Panc1 (cell line): ENCODE measurements around the gene PLCB1. TPM values are rescaled to one million over a fixed set of nuclear protein-coding genes. Genes with fewer than 3 reads are reported as not detected.

Experiments
- ATAC-seq: fragments of 200-7000 bp; cut with Tn5 transposase; 2 replicates; pipeline ENCODE4 v1.9.1; 2020; ENCODE audit warnings: mild to moderate bottlenecking, moderate library complexity
- BruUV-seq: library from RNA; stranded (reverse); fragments of 400-500 nt; replicated peaks from 2 replicates; lab custom pipeline; 2021; lab: Mats Ljungman, UMichigan
- CTCF ChIA-PET: fragments of 300-600 bp; sonication (Branson Sonifier 250); formaldehyde crosslinking; loops from one replicate; lab custom pipeline; 2022; ENCODE audit warnings: antibody characterized with exemption; lab: Charles Lee
- POLR2A ChIA-PET: fragments of 300-600 bp; sonication (Branson Sonifier 250); formaldehyde crosslinking; loops from one replicate; lab custom pipeline; 2022; ENCODE audit warnings: antibody characterized with exemption; lab: Charles Lee
- DNase-seq: peaks from one replicate; pipeline ENCODE4 v3.0.0-alpha.2; 2010; ENCODE audit warnings: low read depth, low spot score
- H3K27ac ChIP-seq: 2 replicates; pipeline ENCODE4 v1.5.1; 2011; ENCODE audit warnings: mild to moderate bottlenecking, low read length, inconsistent platforms
- H3K27me3 ChIP-seq: fragments of 200-500 bp; sonication (Bioruptor generic); 2 replicates; pipeline ENCODE4 v1.6.0; 2014; ENCODE audit warnings: low read length, inconsistent platforms; ENCODE audit not compliant: control insufficient read depth, insufficient read depth
- H3K36me3 ChIP-seq: fragments of 200-500 bp; sonication (Bioruptor generic); 2 replicates; pipeline ENCODE4 v1.5.1; 2014; ENCODE audit warnings: inconsistent platforms, mild to moderate bottlenecking, low read length, moderate library complexity; ENCODE audit not compliant: control insufficient read depth, insufficient read depth
- H3K4me1 ChIP-seq: 2 replicates; pipeline ENCODE4 v1.5.1; 2011; ENCODE audit warnings: inconsistent platforms, mild to moderate bottlenecking, low read length, moderate library complexity; ENCODE audit not compliant: control insufficient read depth, insufficient read depth
- H3K4me3 ChIP-seq, 2 experiments: 2 replicates each; pipeline ENCODE4 v1.5.1; 2011 to 2012; ENCODE audit warnings: low read depth in 2 of 2, low read length in 2 of 2, mild to moderate bottlenecking in 2 of 2, inconsistent platforms in 1 of 2, moderate library complexity in 1 of 2
- H3K9me3 ChIP-seq: fragments of 200-500 bp; sonication (Bioruptor generic); 2 replicates; pipeline ENCODE4 v1.5.1; 2014; ENCODE audit warnings: low read depth, mild to moderate bottlenecking, inconsistent platforms, low read length, moderate library complexity; ENCODE audit not compliant: control insufficient read depth, insufficient read depth
- POLR2AphosphoS5 ChIP-seq: IDR thresholded peaks from 2 replicates; pipeline ENCODE4 v1.6.1; 2012; ENCODE audit warnings: mild to moderate bottlenecking, low read depth, low read length, moderate library complexity
- SIN3A ChIP-seq: IDR thresholded peaks from 2 replicates; pipeline ENCODE4 v1.6.1; 2012; ENCODE audit warnings: low read depth, mild to moderate bottlenecking, low read length, moderate library complexity, borderline replicate concordance; ENCODE audit not compliant: insufficient read depth
- TCF7L2 ChIP-seq: IDR thresholded peaks from 2 replicates; pipeline ENCODE4 v1.6.1; 2011; ENCODE audit warnings: mild to moderate bottlenecking, low read depth, low read length, inconsistent platforms
- in situ Hi-C: cut with HindIII; loops from 2 replicates; pipeline ENCODE4 v1.10.0; 2016; ENCODE audit warnings: low sequenced_read_pairs, low pct_unique_long_range_greater_than_20kb
- intact Hi-C: fragments of 100-400 bp; cut with micrococcal nuclease; formaldehyde crosslinking; loops from one replicate; pipeline ENCODE4 v1.10.0; 2022; ENCODE audit not compliant: unreplicated experiment
- total RNA-seq: library from RNA; stranded (reverse); gene quantifications from one replicate; pipeline ENCODE4 v1.2.1, GENCODE V29; 2021; ENCODE audit not compliant: unreplicated experiment
- TF ChIP-seq, protein P1 (sequence below), 2 experiments: IDR thresholded peaks; 2 replicates each; pipeline ENCODE4 v1.6.1; 2011 to 2012; ENCODE audit warnings: low read depth in 2 of 2, control low read depth in 1 of 2, low read length in 1 of 2, mild to moderate bottlenecking in 1 of 2, moderate library complexity in 1 of 2; ENCODE audit not compliant: insufficient read depth in 1 of 2
- TF ChIP-seq, protein P2 (sequence below): fragments of 450-650 bp; IDR thresholded peaks from 2 replicates; pipeline ENCODE4 v1.5.1; 2017; ENCODE audit warnings: mild to moderate bottlenecking

The PLCB1 gene
- total RNA-seq, 1 experiment from 2014 or later = 0.59 TPM

DNA sequence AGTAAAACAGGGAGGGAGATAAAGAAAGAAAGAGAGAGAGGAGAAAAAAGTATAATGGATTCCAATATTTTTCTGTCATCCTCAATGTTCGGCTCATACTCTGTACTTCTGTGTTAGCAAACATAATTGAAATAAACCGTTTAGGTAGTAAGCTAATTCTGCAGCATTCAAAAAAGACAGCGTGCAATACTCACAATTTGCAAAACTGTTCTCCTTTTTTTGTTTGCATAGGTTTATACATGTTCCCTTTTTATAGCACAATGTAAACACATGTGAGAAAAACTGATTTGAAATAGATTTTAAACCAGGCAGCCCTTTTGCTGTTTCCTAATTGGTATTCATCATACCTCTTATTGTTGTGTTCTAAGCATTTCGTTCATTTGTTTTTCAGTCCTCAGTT, 188.9 kb downstream of the PLCB1 start:
- no peak for DNase-seq
- no peaks in the 10 kb centered on the region for H3K27me3 ChIP-seq
- H3K4me1 ChIP-seq = no peaks in the 10 kb centered on the region
- no peak for ATAC-seq
- CTCF ChIA-PET = no interaction called here
- TF ChIP-seq TCF7L2 (no peak), SIN3A (no peak), POLR2AphosphoS5 (no peak)
- TF ChIP-seq, protein P1, sequence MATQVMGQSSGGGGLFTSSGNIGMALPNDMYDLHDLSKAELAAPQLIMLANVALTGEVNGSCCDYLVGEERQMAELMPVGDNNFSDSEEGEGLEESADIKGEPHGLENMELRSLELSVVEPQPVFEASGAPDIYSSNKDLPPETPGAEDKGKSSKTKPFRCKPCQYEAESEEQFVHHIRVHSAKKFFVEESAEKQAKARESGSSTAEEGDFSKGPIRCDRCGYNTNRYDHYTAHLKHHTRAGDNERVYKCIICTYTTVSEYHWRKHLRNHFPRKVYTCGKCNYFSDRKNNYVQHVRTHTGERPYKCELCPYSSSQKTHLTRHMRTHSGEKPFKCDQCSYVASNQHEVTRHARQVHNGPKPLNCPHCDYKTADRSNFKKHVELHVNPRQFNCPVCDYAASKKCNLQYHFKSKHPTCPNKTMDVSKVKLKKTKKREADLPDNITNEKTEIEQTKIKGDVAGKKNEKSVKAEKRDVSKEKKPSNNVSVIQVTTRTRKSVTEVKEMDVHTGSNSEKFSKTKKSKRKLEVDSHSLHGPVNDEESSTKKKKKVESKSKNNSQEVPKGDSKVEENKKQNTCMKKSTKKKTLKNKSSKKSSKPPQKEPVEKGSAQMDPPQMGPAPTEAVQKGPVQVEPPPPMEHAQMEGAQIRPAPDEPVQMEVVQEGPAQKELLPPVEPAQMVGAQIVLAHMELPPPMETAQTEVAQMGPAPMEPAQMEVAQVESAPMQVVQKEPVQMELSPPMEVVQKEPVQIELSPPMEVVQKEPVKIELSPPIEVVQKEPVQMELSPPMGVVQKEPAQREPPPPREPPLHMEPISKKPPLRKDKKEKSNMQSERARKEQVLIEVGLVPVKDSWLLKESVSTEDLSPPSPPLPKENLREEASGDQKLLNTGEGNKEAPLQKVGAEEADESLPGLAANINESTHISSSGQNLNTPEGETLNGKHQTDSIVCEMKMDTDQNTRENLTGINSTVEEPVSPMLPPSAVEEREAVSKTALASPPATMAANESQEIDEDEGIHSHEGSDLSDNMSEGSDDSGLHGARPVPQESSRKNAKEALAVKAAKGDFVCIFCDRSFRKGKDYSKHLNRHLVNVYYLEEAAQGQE (IDR thresholded peaks at IDR 0.05; ENCODE audit: insufficient read depth in 1 of 2, low read depth in 2 of 2, low read length in 1 of 2) = no peak
- TF ChIP-seq, protein P2, sequence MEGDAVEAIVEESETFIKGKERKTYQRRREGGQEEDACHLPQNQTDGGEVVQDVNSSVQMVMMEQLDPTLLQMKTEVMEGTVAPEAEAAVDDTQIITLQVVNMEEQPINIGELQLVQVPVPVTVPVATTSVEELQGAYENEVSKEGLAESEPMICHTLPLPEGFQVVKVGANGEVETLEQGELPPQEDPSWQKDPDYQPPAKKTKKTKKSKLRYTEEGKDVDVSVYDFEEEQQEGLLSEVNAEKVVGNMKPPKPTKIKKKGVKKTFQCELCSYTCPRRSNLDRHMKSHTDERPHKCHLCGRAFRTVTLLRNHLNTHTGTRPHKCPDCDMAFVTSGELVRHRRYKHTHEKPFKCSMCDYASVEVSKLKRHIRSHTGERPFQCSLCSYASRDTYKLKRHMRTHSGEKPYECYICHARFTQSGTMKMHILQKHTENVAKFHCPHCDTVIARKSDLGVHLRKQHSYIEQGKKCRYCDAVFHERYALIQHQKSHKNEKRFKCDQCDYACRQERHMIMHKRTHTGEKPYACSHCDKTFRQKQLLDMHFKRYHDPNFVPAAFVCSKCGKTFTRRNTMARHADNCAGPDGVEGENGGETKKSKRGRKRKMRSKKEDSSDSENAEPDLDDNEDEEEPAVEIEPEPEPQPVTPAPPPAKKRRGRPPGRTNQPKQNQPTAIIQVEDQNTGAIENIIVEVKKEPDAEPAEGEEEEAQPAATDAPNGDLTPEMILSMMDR = no peak
- no peaks in the 10 kb centered on the region for H3K9me3 ChIP-seq
- POLR2A ChIA-PET = no interaction called here
- H3K36me3 ChIP-seq = no peaks in the 10 kb centered on the region
- no TSS peak for BruUV-seq
- in situ Hi-C loops = no loop called here
- no peak overlapping the region for H3K27ac ChIP-seq
- no peak overlapping the region for H3K4me3 ChIP-seq
- intact Hi-C loops = no loop called here

DNA sequence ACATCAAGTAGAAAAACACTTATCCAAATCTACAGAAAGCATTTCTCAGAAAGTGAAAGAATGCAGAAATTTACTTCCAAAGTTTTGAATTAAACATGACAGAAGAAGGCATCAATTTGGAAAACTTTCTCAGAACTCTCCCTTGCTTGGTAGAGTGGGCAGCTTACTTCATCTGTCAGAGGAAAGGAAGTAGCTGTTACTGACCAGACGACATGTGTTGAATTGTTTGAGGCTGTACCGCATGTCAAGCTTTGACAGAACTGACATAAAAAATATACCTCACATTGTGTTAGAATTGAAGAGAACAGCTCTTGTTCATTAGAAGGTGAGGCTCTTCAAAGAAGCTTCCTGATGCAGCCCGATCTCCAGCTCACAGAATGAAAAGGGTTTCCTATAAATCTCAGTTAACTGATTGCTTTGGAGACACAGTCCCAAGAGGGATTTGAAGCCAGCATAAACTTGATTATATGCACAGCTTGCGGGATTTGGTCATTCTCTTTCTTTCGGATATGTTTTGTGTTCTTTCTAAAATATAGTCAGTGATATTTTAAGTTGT, 190.7 kb downstream of the PLCB1 start:
- ChIA-PET CTCF (no interaction called here), POLR2A (no interaction called here)
- intact Hi-C loops (no loop called here), in situ Hi-C loops (no loop called here)
- H3K36me3 ChIP-seq = no peaks in the 10 kb centered on the region
- no peaks in the 10 kb centered on the region for H3K9me3 ChIP-seq
- ATAC-seq (no peak), DNase-seq (no peak)
- H3K27me3 ChIP-seq = no peaks in the 10 kb centered on the region
- TF ChIP-seq, protein P1 (IDR thresholded peaks at IDR 0.05; ENCODE audit: insufficient read depth in 1 of 2, low read depth in 2 of 2, low read length in 1 of 2) = no peak
- no peak for TF ChIP-seq SIN3A
- TF ChIP-seq, protein P2 = no peak
- no peak for TF ChIP-seq POLR2AphosphoS5
- TF ChIP-seq TCF7L2 = no peak
- BruUV-seq = no TSS peak
- H3K4me1 ChIP-seq = no peaks in the 10 kb centered on the region
- H3K4me3 ChIP-seq = no peak overlapping the region
- H3K27ac ChIP-seq = no peak overlapping the region
